HepG2 (cell line): ENCODE data around the gene TRAF3. TPM values are rescaled to one million over a fixed set of nuclear protein-coding genes. Genes with fewer than 3 reads are reported as not detected.

ENCODE experiments used
- ATAC-seq: fragments of 200-7000 bp; cut with Tn5 transposase; 3 replicates; pipeline ENCODE4 v1.9.1; 2020; ENCODE audit warnings: mild to moderate bottlenecking, moderate library complexity
- BruUV-seq: library from RNA; stranded (reverse); fragments of 400-500 nt; replicated peaks from 2 replicates; lab custom pipeline; 2021; lab: Mats Ljungman, UMichigan
- CTCF ChIA-PET: fragments of 300-600 bp; formaldehyde crosslinking; extraction: SDS; loops from one replicate; lab custom pipeline; 2021; ENCODE audit warnings: low total read pairs, inconsistent platforms, low intra/inter-chr PET ratio; lab: Yijun Ruan, JAX
- POLR2A ChIA-PET: fragments of 350-600 bp; sonication (Branson Sonifier 250); formaldehyde crosslinking; loops from one replicate; lab custom pipeline; 2020; ENCODE audit warnings: antibody characterized with exemption, inconsistent platforms; lab: Yijun Ruan, JAX
- DNase-seq: peaks from one replicate; pipeline ENCODE4 v3.0.0-alpha.2; 2015; ENCODE audit warnings: low spot score
- FAIRE-seq: peaks from 3 replicates; lab custom pipeline; 2011; peaks lifted over from hg19 to GRCh38; lab: Jason Lieb, UNC
- H2AFZ ChIP-seq: one replicate; pipeline ENCODE4 v1.6.1; 2011; ENCODE audit warnings: low read length, inconsistent platforms
- H3K27ac ChIP-seq: fragments of 300-600 bp; 3 replicates; pipeline ENCODE4 v1.8.0; 2011; ENCODE audit warnings: mixed run types, mild to moderate bottlenecking, mixed read lengths, low read length, inconsistent platforms; ENCODE audit not compliant: insufficient read depth; ENCODE audit errors: extremely low read length
- H3K27me3 ChIP-seq, 2 experiments: fragments of 200-600 bp in 1 of 2; 2 replicates in 1 of 2; 3 replicates in 1 of 2; pipeline versions ENCODE4 v1.6.0 to v1.8.0; 2011; ENCODE audit warnings: low read length in 2 of 2, mild to moderate bottlenecking in 2 of 2, moderate library complexity in 2 of 2, inconsistent platforms in 1 of 2; ENCODE audit not compliant: insufficient read depth in 2 of 2, control insufficient read depth in 1 of 2
- H3K36me3 ChIP-seq, 2 experiments: fragments of 200-600 bp in 1 of 2; replicated peaks in 1 of 2; 2 replicates in 1 of 2; 3 replicates in 1 of 2; pipeline versions ENCODE4 v1.5.1 to v1.8.0; 2011; ENCODE audit warnings: low read length in 2 of 2, inconsistent platforms in 1 of 2; ENCODE audit not compliant: insufficient read depth in 2 of 2, control insufficient read depth in 1 of 2
- H3K4me1 ChIP-seq: 2 replicates; pipeline ENCODE4 v1.5.1; 2012; ENCODE audit warnings: low read length, inconsistent platforms; ENCODE audit not compliant: insufficient read depth
- H3K4me2 ChIP-seq: 2 replicates; pipeline ENCODE4 v1.6.0; 2011; ENCODE audit warnings: low read depth, low read length, inconsistent platforms
- H3K4me3 ChIP-seq, 3 experiments: fragments of 200-600 bp in 1 of 3; sonication (generic), shearing (Covaris generic) in 1 of 3; replicated peaks in 1 of 3; 2 replicates each; pipeline ENCODE4 v1.5.1; 2011 to 2016; ENCODE audit warnings: low read length in 3 of 3, inconsistent platforms in 2 of 3, low read depth in 2 of 3, mild to moderate bottlenecking in 2 of 3, control low read depth in 1 of 3, mixed read lengths in 1 of 3; ENCODE audit not compliant: insufficient read depth in 1 of 3
- H3K79me2 ChIP-seq: one replicate; pipeline ENCODE4 v1.6.1; 2011; ENCODE audit warnings: low read length, inconsistent platforms; ENCODE audit not compliant: insufficient read depth
- H3K9ac ChIP-seq: 2 replicates; pipeline ENCODE4 v1.6.0; 2011; ENCODE audit warnings: mild to moderate bottlenecking, low read depth, low read length, inconsistent platforms; ENCODE audit not compliant: insufficient read depth
- H3K9me3 ChIP-seq: 2 replicates; pipeline ENCODE4 v1.5.1; 2012; ENCODE audit warnings: mild to moderate bottlenecking, low read length
- H4K20me1 ChIP-seq: 2 replicates; pipeline ENCODE4 v1.6.0; 2011; ENCODE audit warnings: inconsistent platforms, mild to moderate bottlenecking, low read length, moderate library complexity; ENCODE audit not compliant: insufficient read depth
- KIAA2018 ChIP-seq: sonication (generic); formaldehyde crosslinking; IDR thresholded peaks from 2 replicates; pipeline ENCODE4 v1.5.0; 2020; ENCODE audit warnings: mild to moderate bottlenecking, missing genetic modification reagents, borderline replicate concordance
- MTF1 ChIP-seq: sonication (generic); formaldehyde crosslinking; IDR thresholded peaks from 2 replicates; pipeline ENCODE4 v1.5.0; 2020; ENCODE audit warnings: missing genetic modification reagents
- SIX1 ChIP-seq: sonication (generic); formaldehyde crosslinking; IDR thresholded peaks from 2 replicates; pipeline ENCODE4 v1.4.0; 2020; ENCODE audit warnings: missing genetic modification reagents, borderline replicate concordance
- SOX13 ChIP-seq, 3 experiments: fragments of 450-650 bp in 1 of 3; sonication (generic) in 1 of 3; formaldehyde crosslinking in 1 of 3; IDR thresholded peaks in 2 of 3; conservative IDR thresholded peaks in 1 of 3; 2 replicates each; pipeline versions ENCODE4 v1.5.0 to v1.6.1; 2016 to 2020; ENCODE audit warnings: antibody characterized with exemption in 1 of 3, mild to moderate bottlenecking in 1 of 3, missing compliant biosample characterization in 1 of 3, missing genetic modification reagents in 1 of 3, moderate library complexity in 1 of 3
- ZBTB7B ChIP-seq: sonication (generic); formaldehyde crosslinking; IDR thresholded peaks from 2 replicates; pipeline ENCODE4 v1.4.0; 2020; ENCODE audit warnings: missing genetic modification reagents
- ZFP62 ChIP-seq: sonication (generic); formaldehyde crosslinking; IDR thresholded peaks from 2 replicates; pipeline ENCODE4 v1.4.0; 2020; ENCODE audit warnings: missing genetic modification reagents
- ZNF441 ChIP-seq: sonication (generic); formaldehyde crosslinking; IDR thresholded peaks from 2 replicates; pipeline ENCODE4 v1.7.0; 2021; ENCODE audit warnings: missing genetic modification reagents, borderline replicate concordance
- ZNF766 ChIP-seq: sonication (generic); formaldehyde crosslinking; IDR thresholded peaks from 2 replicates; pipeline ENCODE4 v1.5.0; 2020; ENCODE audit warnings: missing genetic modification reagents, borderline replicate concordance
- ZNF891 ChIP-seq: sonication (generic); formaldehyde crosslinking; IDR thresholded peaks from 2 replicates; pipeline ENCODE4 v1.5.0; 2020; ENCODE audit warnings: mild to moderate bottlenecking, missing genetic modification reagents
- WGBS: methylation state at CpG from one replicate; pipeline ENCODE4 v1.1.6; 2017; ENCODE audit warnings: low lambda C conversion rate; 5-methylcytosine and 5-hydroxymethylcytosine counted together
- in situ Hi-C: cut with HindIII; loops from 2 replicates; pipeline ENCODE4 v1.10.0; 2017; ENCODE audit warnings: low pct_unique_long_range_greater_than_20kb; ENCODE audit not compliant: extremely low pct_ligation_motif_present
- intact Hi-C: fragments of 100-400 bp; cut with micrococcal nuclease; formaldehyde crosslinking; loops from one replicate; pipeline ENCODE4 v1.10.0; 2022; ENCODE audit not compliant: unreplicated experiment
- polyA plus RNA-seq, 8 experiments: library from polyadenylated mRNA; depleted of rRNA in 3 of 8; stranded (reverse) in 7 of 8; unstranded in 1 of 8; fragments of >200 nt; fragmentation: Illumina TruSeq in 4 of 8; extraction: Trizol in 4 of 8; gene quantifications; 2 replicates each; pipeline versions ENCODE4 v1.2.1 to v1.2.3, GENCODE V29; 2011 to 2016; ENCODE audit warnings: low read depth in 4 of 8, missing spikeins in 1 of 8, mixed read lengths in 1 of 8; ENCODE audit not compliant: insufficient read depth in 1 of 8
- total RNA-seq, 5 experiments: library from RNA; depleted of rRNA; stranded (reverse); fragments of >200 nt; fragmentation: Illumina TruSeq; extraction: Trizol; gene quantifications; 2 replicates each; pipeline ENCODE4 v1.2.3, GENCODE V29; 2016; ENCODE audit warnings: low read depth in 1 of 5
- TF ChIP-seq, protein P1 (sequence below), 2 experiments: fragments of 450-650 bp in 1 of 2; sonication (generic) in 1 of 2; formaldehyde crosslinking; IDR thresholded peaks; 2 replicates each; pipeline versions ENCODE4 v1.5.0 to v1.8.0; 2020 to 2022; ENCODE audit warnings: mild to moderate bottlenecking in 1 of 2, missing genetic modification reagents in 1 of 2
- TF ChIP-seq, protein P2 (sequence below): sonication (generic); formaldehyde crosslinking; IDR thresholded peaks from 2 replicates; pipeline ENCODE4 v1.4.0; 2020; ENCODE audit warnings: missing genetic modification reagents, mild to moderate bottlenecking, borderline replicate concordance

TRAF3 gene
- total and polyA plus RNA-seq, 2 of the 13 experiments (the other 11 are each of a cell fraction or from before 2014, with no cell fraction given), result 6.9 to 12.2 TPM

- H3K4me3 ChIP-seq, result no peak overlapping the region
- H3K79me2 ChIP-seq, result no peaks in the 10 kb centered on the region
- H3K36me3 ChIP-seq, result peaks cover 16 to 54% of the 10 kb centered on the region in 2 experiments
- no peak for TF ChIP-seq ZFP62 (CRISPR knock-in tag)
- no peak for TF ChIP-seq ZNF766 (CRISPR knock-in tag)
- TF ChIP-seq, protein P1, sequence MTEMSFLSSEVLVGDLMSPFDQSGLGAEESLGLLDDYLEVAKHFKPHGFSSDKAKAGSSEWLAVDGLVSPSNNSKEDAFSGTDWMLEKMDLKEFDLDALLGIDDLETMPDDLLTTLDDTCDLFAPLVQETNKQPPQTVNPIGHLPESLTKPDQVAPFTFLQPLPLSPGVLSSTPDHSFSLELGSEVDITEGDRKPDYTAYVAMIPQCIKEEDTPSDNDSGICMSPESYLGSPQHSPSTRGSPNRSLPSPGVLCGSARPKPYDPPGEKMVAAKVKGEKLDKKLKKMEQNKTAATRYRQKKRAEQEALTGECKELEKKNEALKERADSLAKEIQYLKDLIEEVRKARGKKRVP (CRISPR knock-in tag; IDR thresholded peaks at IDR 0.05), result no peak
- no peak for TF ChIP-seq MTF1 (CRISPR knock-in tag)
- no peak for TF ChIP-seq SIX1 (CRISPR knock-in tag)
- no peak for TF ChIP-seq ZNF441 (CRISPR knock-in tag)
- TF ChIP-seq, protein P2, sequence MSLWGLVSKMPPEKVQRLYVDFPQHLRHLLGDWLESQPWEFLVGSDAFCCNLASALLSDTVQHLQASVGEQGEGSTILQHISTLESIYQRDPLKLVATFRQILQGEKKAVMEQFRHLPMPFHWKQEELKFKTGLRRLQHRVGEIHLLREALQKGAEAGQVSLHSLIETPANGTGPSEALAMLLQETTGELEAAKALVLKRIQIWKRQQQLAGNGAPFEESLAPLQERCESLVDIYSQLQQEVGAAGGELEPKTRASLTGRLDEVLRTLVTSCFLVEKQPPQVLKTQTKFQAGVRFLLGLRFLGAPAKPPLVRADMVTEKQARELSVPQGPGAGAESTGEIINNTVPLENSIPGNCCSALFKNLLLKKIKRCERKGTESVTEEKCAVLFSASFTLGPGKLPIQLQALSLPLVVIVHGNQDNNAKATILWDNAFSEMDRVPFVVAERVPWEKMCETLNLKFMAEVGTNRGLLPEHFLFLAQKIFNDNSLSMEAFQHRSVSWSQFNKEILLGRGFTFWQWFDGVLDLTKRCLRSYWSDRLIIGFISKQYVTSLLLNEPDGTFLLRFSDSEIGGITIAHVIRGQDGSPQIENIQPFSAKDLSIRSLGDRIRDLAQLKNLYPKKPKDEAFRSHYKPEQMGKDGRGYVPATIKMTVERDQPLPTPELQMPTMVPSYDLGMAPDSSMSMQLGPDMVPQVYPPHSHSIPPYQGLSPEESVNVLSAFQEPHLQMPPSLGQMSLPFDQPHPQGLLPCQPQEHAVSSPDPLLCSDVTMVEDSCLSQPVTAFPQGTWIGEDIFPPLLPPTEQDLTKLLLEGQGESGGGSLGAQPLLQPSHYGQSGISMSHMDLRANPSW (CRISPR knock-in tag), result no peak
- TF ChIP-seq ZBTB7B (CRISPR knock-in tag), result no peak
- no peak for TF ChIP-seq ZNF891 (CRISPR knock-in tag)
- no peak for TF ChIP-seq SOX13 (IDR thresholded peaks at IDR 0.05)
- TF ChIP-seq SOX13 (CRISPR knock-in tag; conservative IDR thresholded peaks at IDR 0.05 in 1 of 2, IDR thresholded peaks at IDR 0.05 in 1 of 2), result no peak
- TF ChIP-seq KIAA2018 (CRISPR knock-in tag), result no peak
- CTCF ChIA-PET, result no interaction called here
- H3K9me3 ChIP-seq, result no peaks in the 10 kb centered on the region
- no peak overlapping the region for H2AFZ ChIP-seq
- no TSS peak for BruUV-seq
- 90% methylated on average over 6 of the region's 6 CpGs for WGBS
- DNase-seq (no peak), ATAC-seq (no peak), FAIRE-seq (no peak)
- intact Hi-C loops, result loop anchor here (5.0 kb wide), 1 partner anchor 44 kb away; no protein-coding TSS in a partner anchor
- in situ Hi-C loops, result no loop called here
- POLR2A ChIA-PET, result no interaction called here
- H3K9ac ChIP-seq, result no peak overlapping the region
- H4K20me1 ChIP-seq, result peaks cover 3% of the 10 kb centered on the region; the same call in 1 of the 2 replicates
- H3K27me3 ChIP-seq, result no peaks in the 10 kb centered on the region
- H3K4me1 ChIP-seq, result peaks cover 14% of the 10 kb centered on the region
- no peak overlapping the region for H3K4me2 ChIP-seq
- H3K27ac ChIP-seq, result no peak overlapping the region
These were observed 48.7 kb upstream of the TRAF3 start for GRCh38 chr14:102728501-102728900.
